T-cell (primary cell): ENCODE measurements around the gene PSMD8. TPM values are rescaled to one million over a fixed set of nuclear protein-coding genes. Genes with fewer than 3 reads are reported as not detected.
"Not testable (repeated sequence)": the region's sequence is repeated elsewhere in the genome, so short reads cannot be mapped to it uniquely, and the experiment has no call there.

Experiments
- ATAC-seq, 4 experiments: fragments of 200-7000 bp in 3 of 4; fragments of 150-1000 bp in 1 of 4; cut with Tn5 transposase; replicated peaks in 1 of 4; 1 replicate in 3 of 4; 2 replicates in 1 of 4; pipeline ENCODE4 v1.10.0; 2021; ENCODE audit warnings: moderate library complexity in 3 of 4, mild to moderate bottlenecking in 2 of 4, moderate number of reproducible peaks in 1 of 4
- CTCF ChIA-PET, 2 donors: fragments of 300-600 bp; sonication (Branson Sonifier 250); formaldehyde crosslinking; loops; one replicate each; lab custom pipeline; 2022; ENCODE audit warnings: antibody characterized with exemption in 2 of 2; lab: Charles Lee
- POLR2A ChIA-PET, 2 donors: fragments of 300-600 bp; sonication (Branson Sonifier 250); formaldehyde crosslinking; loops; one replicate each; lab custom pipeline; 2022; ENCODE audit warnings: antibody characterized with exemption in 2 of 2; lab: Charles Lee
- DNase-seq, 35 experiments: peaks; one replicate each; pipeline versions ENCODE4 v3.0.0 to v3.0.0-alpha.2; 2013 to 2023
- H3K27ac ChIP-seq: one replicate; pipeline ENCODE4 v1.5.1; 2013; ENCODE audit warnings: low read length
- H3K27me3 ChIP-seq, 2 experiments: replicated peaks in 1 of 2; 1 replicate in 1 of 2; 2 replicates in 1 of 2; pipeline versions ENCODE4 v1.6.1 to v1.7.0; 2013; ENCODE audit warnings: low read length in 1 of 2, mixed read lengths in 1 of 2; ENCODE audit not compliant: control insufficient read depth in 2 of 2, insufficient read depth in 2 of 2; ENCODE audit errors: extremely low read depth in 1 of 2
- H3K36me3 ChIP-seq, 2 donors: 1 replicate in 1 of 2; 2 replicates in 1 of 2; pipeline versions ENCODE4 v1.6.1 to v1.7.0; 2013; ENCODE audit warnings: low read length in 1 of 2; ENCODE audit not compliant: control insufficient read depth in 2 of 2, insufficient read depth in 1 of 2; ENCODE audit errors: extremely low read depth in 1 of 2
- H3K4me1 ChIP-seq, 2 experiments: 1 replicate in 1 of 2; 2 replicates in 1 of 2; pipeline versions ENCODE4 v1.6.1 to v1.7.0; 2013; ENCODE audit warnings: low read length in 2 of 2, mixed read lengths in 1 of 2; ENCODE audit not compliant: insufficient read depth in 2 of 2, control insufficient read depth in 1 of 2; ENCODE audit errors: extremely low read depth in 1 of 2
- H3K4me3 ChIP-seq, 2 donors: 1 replicate in 1 of 2; 2 replicates in 1 of 2; pipeline versions ENCODE4 v1.5.1 to v1.7.0; 2013; ENCODE audit warnings: mild to moderate bottlenecking in 2 of 2, low read length in 1 of 2, moderate library complexity in 1 of 2; ENCODE audit not compliant: control insufficient read depth in 1 of 2; ENCODE audit errors: extremely low read depth in 1 of 2
- H3K9me3 ChIP-seq: 2 replicates; pipeline ENCODE4 v1.7.0; 2013
- H3K27ac Mint-ChIP-seq, 2 donors: one replicate each; pipeline ENCODE4 v1.8.0; 2020 to 2021; ENCODE audit warnings: mild to moderate bottlenecking in 2 of 2, mixed read lengths in 2 of 2
- H3K27me3 Mint-ChIP-seq, 2 donors: one replicate each; pipeline ENCODE4 v1.8.0; 2021 to 2022; ENCODE audit warnings: mixed read lengths in 2 of 2
- H3K36me3 Mint-ChIP-seq: one replicate; pipeline ENCODE4 v1.8.0; 2021; ENCODE audit warnings: mixed read lengths
- H3K4me1 Mint-ChIP-seq, 3 donors: one replicate each; pipeline ENCODE4 v1.8.0; 2020 to 2022; ENCODE audit warnings: mixed read lengths in 3 of 3, mild to moderate bottlenecking in 1 of 3
- H3K4me3 Mint-ChIP-seq, 3 donors: one replicate each; pipeline ENCODE4 v1.8.0; 2020 to 2022; ENCODE audit warnings: mild to moderate bottlenecking in 3 of 3, mixed read lengths in 3 of 3, moderate library complexity in 3 of 3
- H3K9me3 Mint-ChIP-seq, 3 donors: one replicate each; pipeline ENCODE4 v1.8.0; 2020 to 2022; ENCODE audit warnings: mixed read lengths in 3 of 3
- WGBS: methylation state at CpG from one replicate; pipeline ENCODE4 v1.1.5; 2013; ENCODE audit warnings: missing lambda C conversion rate; ENCODE audit not compliant: insufficient coverage; 5-methylcytosine and 5-hydroxymethylcytosine counted together
- total RNA-seq, 35 experiments: library from RNA in 6 of 35; stranded (reverse) in 6 of 35; fragments of 120-200 nt in 1 of 35; gene quantifications; one replicate each; pipeline versions ENCODE4 v1.2.1 to v1.2.4 and lab custom pipeline; 2013 to 2026

PSMD8 gene
- total RNA-seq, 5 donors from 2014 or later (not counting 1 experiment from before 2014, with no cell fraction given) = 76.4 to 95.2 (median 85.8) TPM

DNA sequence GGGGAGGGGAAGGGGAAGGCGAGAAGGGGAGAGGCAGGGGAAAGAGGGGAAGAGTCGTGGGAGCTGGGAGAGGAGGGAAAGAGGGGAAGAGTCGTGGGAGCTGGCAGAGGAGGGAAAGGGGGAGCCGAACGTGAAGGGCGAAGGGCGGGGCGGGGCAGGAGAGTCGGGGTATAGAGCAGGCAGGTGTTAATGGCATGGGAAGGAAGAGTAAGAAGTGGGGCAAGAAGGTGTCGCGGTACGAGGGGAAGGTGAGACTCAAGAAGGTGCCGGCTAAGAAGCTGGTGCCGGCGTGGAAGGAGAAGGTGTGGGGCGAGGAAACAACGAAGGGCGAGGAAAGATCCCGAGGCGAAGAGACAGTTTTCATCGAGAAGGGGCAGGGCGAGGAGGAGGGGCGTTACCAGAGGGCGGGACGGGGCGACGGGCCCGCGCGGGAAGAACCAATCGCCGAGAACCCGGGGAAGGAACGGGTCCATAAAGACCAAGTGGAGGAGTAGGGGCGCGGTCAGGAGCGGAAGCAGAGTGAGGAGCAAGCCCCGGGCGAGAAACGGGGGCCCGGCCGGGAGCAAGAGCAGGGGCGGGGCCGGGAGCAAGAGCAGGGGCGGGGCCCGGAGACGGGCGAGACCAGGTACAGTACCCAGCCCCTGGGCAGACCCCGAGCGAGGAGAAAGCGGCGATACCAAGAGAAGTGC lies 38.3 kb upstream of the PSMD8 start:
- H3K36me3 Mint-ChIP-seq = peaks cover 6% of the 10 kb centered on the region
- CTCF ChIA-PET = interaction anchor here in 1 of 2 donors (0.7 to 1.7 kb wide), 5 partner anchors 38 to 429 kb away, joined by 3 to 28 read pairs (median 7); partner anchors contain the start of genes FAM98C, PSMD8, SIPA1L3 and SPINT2
- H3K9me3 Mint-ChIP-seq = no peaks in the 10 kb centered on the region
- H3K4me3 ChIP-seq = peak overlapping the region; percentile 77 to 80
- H3K9me3 ChIP-seq = no peaks in the 10 kb centered on the region
- under 1% methylated on average over 52 of the region's 52 CpGs for WGBS
- no peaks in the 10 kb centered on the region for H3K27me3 ChIP-seq
- H3K4me1 Mint-ChIP-seq = peaks cover 13 to 17% (median 14%) of the 10 kb centered on the region in 3 donors
- H3K27ac ChIP-seq = peak overlapping the region; percentile 96
- H3K36me3 ChIP-seq = peaks cover 0 to 3% of the 10 kb centered on the region in 2 donors
- ATAC-seq = peak; percentile 74 to 77 (median 76)
- no peaks in the 10 kb centered on the region for H3K27me3 Mint-ChIP-seq
- peak overlapping the region; percentile 93 to 98 for H3K27ac Mint-ChIP-seq
- peak; percentile 87 to 96 (median 93) for DNase-seq
- H3K4me1 ChIP-seq = peaks cover 4 to 19% of the 10 kb centered on the region in 2 experiments
- H3K4me3 Mint-ChIP-seq = peak overlapping the region; percentile 88 to 93 (median 90)
- POLR2A ChIA-PET = interaction anchor here (0.5 to 1.0 kb wide), 4 partner anchors 38 to 96 kb away, joined by 3 to 5 read pairs (median 4); partner anchors contain the start of genes FAM98C (in 1 of the 2) and PSMD8 (in 1 of the 2)

DNA sequence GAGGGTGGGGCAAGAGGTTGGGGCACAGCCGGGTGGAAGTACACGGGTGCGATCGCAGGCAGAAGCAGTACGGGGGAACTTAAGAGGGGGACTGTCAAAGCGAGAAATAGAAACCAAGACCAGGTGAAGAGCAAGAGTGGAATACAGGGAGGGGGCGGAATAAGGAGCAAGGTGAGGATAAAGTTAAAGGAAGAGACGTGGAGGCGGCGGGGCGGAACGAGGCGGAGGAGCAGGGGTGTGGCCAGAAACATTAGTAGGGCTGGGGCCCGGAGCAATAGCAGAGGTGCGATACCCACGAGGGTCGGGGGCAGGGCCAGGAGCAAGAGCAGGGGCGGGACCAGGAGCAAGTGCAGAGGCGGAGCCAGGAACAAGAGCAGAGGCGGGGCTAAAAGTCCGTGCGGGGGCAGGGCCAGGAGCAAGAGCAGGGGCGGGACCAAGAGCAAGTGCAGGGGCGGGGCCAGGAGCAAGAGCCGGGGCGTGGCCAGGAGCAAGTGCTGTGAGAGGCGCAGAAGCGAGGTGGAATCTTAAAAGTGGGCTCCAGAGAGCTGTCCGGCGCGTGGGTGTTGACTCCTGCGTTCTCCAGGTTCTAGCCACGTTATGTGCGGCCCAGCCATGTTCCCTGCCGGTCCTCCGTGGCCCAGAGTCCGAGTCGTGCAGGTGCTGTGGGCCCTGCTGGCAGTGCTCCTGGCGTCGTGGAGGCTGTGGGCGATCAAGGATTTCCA lies 37.6 kb upstream of the PSMD8 start:
- ChIA-PET POLR2A (interaction anchor here (0.5 to 1.0 kb wide), 2 partner anchors 37 to 66 kb away, joined by 4 to 5 read pairs; partner anchors contain the start of genes FAM98C (in 1 of the 2) and PSMD8 (in 1 of the 2)), CTCF (interaction anchor here (0.6 to 1.7 kb wide), 3 partner anchors 38 to 93 kb away, joined by 4 to 28 read pairs (median 7); partner anchors contain the start of genes FAM98C (in 1 of the 2) and PSMD8 (in 1 of the 2))
- Histone ChIP-seq H3K4me1 (peaks cover 4 to 19% of the 10 kb centered on the region in 2 experiments), H3K36me3 (peaks cover 0 to 3% of the 10 kb centered on the region in 2 donors), H3K27me3 (no peaks in the 10 kb centered on the region), H3K9me3 (no peaks in the 10 kb centered on the region), H3K4me3 (peak overlapping the region; percentile 77 to 80), H3K27ac (peak overlapping the region; percentile 96)
- Mint-ChIP-seq H3K9me3 (no peaks in the 10 kb centered on the region), H3K27me3 (no peaks in the 10 kb centered on the region), H3K36me3 (peaks cover 6% of the 10 kb centered on the region), H3K4me1 (peaks cover 13 to 17% (median 14%) of the 10 kb centered on the region in 3 donors), H3K27ac (peak overlapping the region; percentile 93 to 98), H3K4me3 (peak overlapping the region; percentile 88 to 93 (median 90))
- WGBS = 3% methylated on average over 39 of the region's 41 CpGs
- ATAC-seq (peak; percentile 63 to 73 (median 66)), DNase-seq (peak; percentile 81 to 97 (median 92))

DNA sequence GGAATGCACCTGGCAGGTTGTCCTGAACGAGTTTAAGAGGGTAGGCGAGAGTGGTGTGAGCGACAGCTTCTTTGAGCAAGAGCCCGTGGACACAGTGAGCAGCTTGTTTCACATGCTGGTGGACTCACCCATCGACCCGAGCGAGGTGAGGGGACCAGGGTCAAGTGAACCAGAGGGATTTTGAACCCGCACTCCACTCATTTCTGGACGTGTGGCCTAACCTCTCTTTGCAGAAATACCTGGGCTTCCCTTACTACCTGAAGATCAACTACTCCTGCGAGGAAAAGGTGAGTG lies 37.1 kb upstream of the PSMD8 start:
- Histone ChIP-seq H3K27me3 (no peaks in the 10 kb centered on the region), H3K9me3 (no peaks in the 10 kb centered on the region), H3K36me3 (peaks cover 0 to 3% of the 10 kb centered on the region in 2 donors), H3K4me1 (peaks cover 4 to 19% of the 10 kb centered on the region in 2 experiments), H3K4me3 (peak overlapping the region; percentile 6 to 80), H3K27ac (peak overlapping the region; percentile 39)
- H3K27ac Mint-ChIP-seq = peak overlapping the region; percentile 93 to 98
- no peaks in the 10 kb centered on the region for H3K27me3 Mint-ChIP-seq
- H3K36me3 Mint-ChIP-seq = peaks cover 6% of the 10 kb centered on the region
- CTCF ChIA-PET = interaction anchor here in 1 of 2 donors (0.6 kb wide), 1 partner anchor 93 kb away, joined by 4 read pairs; no protein-coding TSS in a partner anchor
- POLR2A ChIA-PET = no interaction called here
- peaks cover 13 to 17% (median 14%) of the 10 kb centered on the region in 3 donors for H3K4me1 Mint-ChIP-seq
- H3K9me3 Mint-ChIP-seq = no peaks in the 10 kb centered on the region
- WGBS = 66% methylated on average over 8 of the region's 10 CpGs
- ATAC-seq (no peak), DNase-seq (peak in 2 of 35 experiments; percentile 5 to 7)
- H3K4me3 Mint-ChIP-seq = peak overlapping the region; percentile 88 to 93 (median 90)

DNA sequence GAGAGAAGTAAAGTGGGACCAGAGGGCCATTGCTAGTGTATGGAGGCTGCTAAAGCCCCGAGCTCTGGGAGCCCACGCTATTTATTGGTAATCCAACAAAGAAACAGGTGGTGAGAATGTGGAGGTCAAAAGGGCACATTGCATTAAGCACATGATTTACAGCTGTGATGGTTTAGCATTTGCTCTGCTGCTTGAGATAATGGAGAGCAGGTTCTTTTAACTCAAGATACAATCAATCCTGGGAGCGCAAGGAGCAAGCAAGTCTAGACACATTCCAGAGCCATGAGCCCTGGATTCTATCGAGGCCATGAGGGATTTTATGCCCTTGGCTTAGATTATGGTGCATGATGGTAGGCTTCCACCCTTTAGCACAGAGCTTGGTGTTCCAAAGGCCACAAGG lies 35.4 kb upstream of the PSMD8 start:
- CTCF ChIA-PET = interaction anchor here in 1 of 2 donors (0.6 kb wide), 1 partner anchor 434 kb away, joined by 3 read pairs; no protein-coding TSS in a partner anchor
- H3K9me3 Mint-ChIP-seq, POLR2A ChIA-PET, H3K27me3 Mint-ChIP-seq, H3K36me3 Mint-ChIP-seq, H3K27ac ChIP-seq, H3K9me3 ChIP-seq, ATAC-seq, H3K36me3 ChIP-seq, DNase-seq, H3K4me3 ChIP-seq, H3K27me3 ChIP-seq, H3K27ac Mint-ChIP-seq: not testable (repeated sequence)
- H3K4me1 ChIP-seq = peaks cover 4 to 19% of the 10 kb centered on the region in 2 experiments
- H3K4me3 Mint-ChIP-seq = peak overlapping the region in 2 of 3 donors; percentile 19 to 41
- WGBS = no CpG with 5 or more reads among the region's 4 CpGs
- H3K4me1 Mint-ChIP-seq = peaks cover 13 to 17% (median 16%) of the 10 kb centered on the region in 3 donors

DNA sequence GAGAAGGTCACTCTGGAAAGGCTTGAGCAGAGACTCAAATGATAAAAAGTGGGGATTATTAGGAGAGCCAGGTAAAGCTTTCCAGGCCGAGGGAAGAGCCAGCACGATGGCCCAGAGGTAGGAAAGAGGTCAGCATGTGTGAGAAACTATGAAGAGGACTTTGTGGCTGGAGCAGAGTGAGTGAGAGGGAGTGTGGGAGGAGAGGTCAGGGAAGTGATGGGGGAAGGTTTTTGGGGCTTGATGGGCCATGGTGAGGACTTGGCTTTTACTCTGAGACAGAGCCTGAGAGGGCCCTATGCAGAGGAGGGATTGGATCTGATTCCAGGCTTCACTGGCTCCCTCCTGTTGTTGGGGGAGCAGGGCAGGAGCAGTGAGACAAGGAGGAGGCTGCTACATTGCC lies 33.4 kb upstream of the PSMD8 start:
- H3K27me3 Mint-ChIP-seq = no peaks in the 10 kb centered on the region
- Histone ChIP-seq H3K36me3 (peaks cover 0 to 3% of the 10 kb centered on the region in 2 donors), H3K27me3 (no peaks in the 10 kb centered on the region), H3K4me3 (no peak overlapping the region), H3K4me1 (peaks cover 4 to 13% of the 10 kb centered on the region in 2 experiments), H3K9me3 (no peaks in the 10 kb centered on the region), H3K27ac (no peak overlapping the region)
- no peak overlapping the region for H3K27ac Mint-ChIP-seq
- DNase-seq (no peak), ATAC-seq (no peak)
- H3K36me3 Mint-ChIP-seq = peaks cover 9% of the 10 kb centered on the region
- H3K9me3 Mint-ChIP-seq = no peaks in the 10 kb centered on the region
- CTCF ChIA-PET = no interaction called here
- POLR2A ChIA-PET = no interaction called here
- no peak overlapping the region for H3K4me3 Mint-ChIP-seq
- H3K4me1 Mint-ChIP-seq = peaks cover 13 to 18% (median 16%) of the 10 kb centered on the region in 3 donors
- 93% methylated on average over 2 of the region's 2 CpGs for WGBS

DNA sequence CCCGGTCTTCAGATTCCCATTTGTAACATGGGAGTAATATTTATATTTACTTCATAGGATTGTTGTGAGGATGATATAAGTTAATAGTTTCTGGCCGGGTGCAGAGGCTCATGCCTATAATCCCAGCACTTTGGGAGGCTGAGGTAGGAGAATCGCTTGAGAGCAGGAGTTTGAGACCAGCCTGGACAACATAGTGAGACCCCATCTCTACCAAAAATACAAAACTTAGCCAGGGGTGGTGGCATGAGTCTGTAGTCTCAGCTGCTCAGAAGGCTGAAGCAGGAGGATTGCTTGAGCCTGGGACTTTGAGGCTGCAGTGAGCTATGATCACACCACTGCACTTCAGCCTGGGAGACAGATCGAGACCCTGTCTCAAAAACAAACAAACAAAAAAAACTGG lies 27.5 kb upstream of the PSMD8 start:
- Mint-ChIP-seq H3K9me3 (no peaks in the 10 kb centered on the region), H3K27ac (no peak overlapping the region), H3K27me3 (no peaks in the 10 kb centered on the region), H3K4me3 (no peak overlapping the region), H3K4me1 (peaks cover 0 to 5% (median 2%) of the 10 kb centered on the region in 3 donors), H3K36me3 (peaks cover 8% of the 10 kb centered on the region)
- ATAC-seq = no peak
- WGBS = 60% methylated on average over 1 of the region's 4 CpGs
- no peak for DNase-seq
- H3K4me1 ChIP-seq = no peaks in the 10 kb centered on the region
- ChIA-PET CTCF (no interaction called here), POLR2A (no interaction called here)
- no peaks in the 10 kb centered on the region for H3K36me3 ChIP-seq
- no peak overlapping the region for H3K4me3 ChIP-seq
- H3K27ac ChIP-seq = no peak overlapping the region
- H3K9me3 ChIP-seq = no peaks in the 10 kb centered on the region
- H3K27me3 ChIP-seq = no peaks in the 10 kb centered on the region
